Measurements from ENCODE around the gene ZNF366.

ZNF366 gene, protein sequence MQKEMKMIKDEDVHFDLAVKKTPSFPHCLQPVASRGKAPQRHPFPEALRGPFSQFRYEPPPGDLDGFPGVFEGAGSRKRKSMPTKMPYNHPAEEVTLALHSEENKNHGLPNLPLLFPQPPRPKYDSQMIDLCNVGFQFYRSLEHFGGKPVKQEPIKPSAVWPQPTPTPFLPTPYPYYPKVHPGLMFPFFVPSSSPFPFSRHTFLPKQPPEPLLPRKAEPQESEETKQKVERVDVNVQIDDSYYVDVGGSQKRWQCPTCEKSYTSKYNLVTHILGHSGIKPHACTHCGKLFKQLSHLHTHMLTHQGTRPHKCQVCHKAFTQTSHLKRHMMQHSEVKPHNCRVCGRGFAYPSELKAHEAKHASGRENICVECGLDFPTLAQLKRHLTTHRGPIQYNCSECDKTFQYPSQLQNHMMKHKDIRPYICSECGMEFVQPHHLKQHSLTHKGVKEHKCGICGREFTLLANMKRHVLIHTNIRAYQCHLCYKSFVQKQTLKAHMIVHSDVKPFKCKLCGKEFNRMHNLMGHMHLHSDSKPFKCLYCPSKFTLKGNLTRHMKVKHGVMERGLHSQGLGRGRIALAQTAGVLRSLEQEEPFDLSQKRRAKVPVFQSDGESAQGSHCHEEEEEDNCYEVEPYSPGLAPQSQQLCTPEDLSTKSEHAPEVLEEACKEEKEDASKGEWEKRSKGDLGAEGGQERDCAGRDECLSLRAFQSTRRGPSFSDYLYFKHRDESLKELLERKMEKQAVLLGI

GRCh38 chr5:72507231-72507906 is at the start of gene ZNF366:
TSS of gene ZNF366 (minus strand) at chr5:72507410. CDS start at chr5:72461496, 45,914 bp downstream.
- no peak for DNase-seq (ENCODE audit: low read depth in 2 of 2)

- peak; percentile 56 for DNase-seq (ENCODE audit: low read depth in 2 of 2)
Measured at GRCh38 chr5:72556351-72557166, 49.3 kb upstream of the ZNF366 start.

GRCh38 chr5:72555871-72556270 is 48.7 kb upstream of the ZNF366 start:
- no peak for DNase-seq (ENCODE audit: low read depth in 2 of 2)

DNA sequence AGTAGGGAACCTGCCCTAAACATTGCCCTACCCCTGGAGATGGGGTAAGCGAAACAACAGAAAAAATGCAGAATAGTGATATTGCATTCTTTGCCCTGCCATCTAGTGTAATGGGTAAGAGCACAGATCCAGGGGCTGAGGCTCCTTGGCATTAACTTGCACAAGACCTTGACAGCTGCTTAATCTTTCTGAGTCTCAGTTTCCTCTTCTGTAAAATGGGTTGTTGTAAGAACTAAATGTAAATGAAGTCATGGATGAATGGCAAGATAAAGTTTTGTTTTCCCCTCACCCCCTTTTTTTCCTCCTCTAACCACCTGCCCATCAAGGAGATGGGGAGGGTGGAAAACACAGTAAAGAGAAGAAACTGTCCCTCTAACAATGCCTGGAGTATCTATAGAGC is 47.7 kb upstream of the ZNF366 start:
- no peak for DNase-seq (ENCODE audit: low read depth in 2 of 2)

- peak; percentile 91 for DNase-seq (ENCODE audit: low read depth in 2 of 2)
Measured at GRCh38 chr5:72552041-72552557, 44.9 kb upstream of the ZNF366 start.

DNA sequence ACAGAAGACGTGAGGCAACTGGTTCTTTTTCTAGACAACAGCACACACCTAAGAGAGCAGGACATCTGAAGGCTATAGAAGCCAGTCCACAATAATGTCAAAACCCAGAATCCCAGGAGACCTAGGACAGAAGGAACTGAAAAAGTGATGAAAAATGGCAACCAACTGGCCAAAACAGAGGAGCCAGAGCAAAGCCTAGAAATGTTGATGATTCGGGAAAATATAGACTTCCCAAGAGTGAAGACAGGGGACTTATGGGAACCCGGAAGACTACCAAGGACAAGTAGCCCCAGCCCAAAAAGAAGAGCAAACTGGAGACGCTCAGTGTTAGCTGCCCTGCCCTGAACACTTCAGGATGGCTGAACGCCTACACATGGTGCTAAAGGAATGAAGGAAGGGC is 43.4 kb upstream of the ZNF366 start:
- no peak for DNase-seq (ENCODE audit: low read depth in 2 of 2)

- no peak for DNase-seq (ENCODE audit: low read depth in 2 of 2)
Measured at GRCh38 chr5:72543811-72544210, 36.6 kb upstream of the ZNF366 start.

GRCh38 chr5:72543365-72543764 is 36.2 kb upstream of the ZNF366 start:
- peak; percentile 62 to 65 for DNase-seq (ENCODE audit: low read depth in 2 of 2)

GRCh38 chr5:72542695-72543094 is 35.5 kb upstream of the ZNF366 start:
- DNase-seq (ENCODE audit: low read depth in 2 of 2): no peak

DNA sequence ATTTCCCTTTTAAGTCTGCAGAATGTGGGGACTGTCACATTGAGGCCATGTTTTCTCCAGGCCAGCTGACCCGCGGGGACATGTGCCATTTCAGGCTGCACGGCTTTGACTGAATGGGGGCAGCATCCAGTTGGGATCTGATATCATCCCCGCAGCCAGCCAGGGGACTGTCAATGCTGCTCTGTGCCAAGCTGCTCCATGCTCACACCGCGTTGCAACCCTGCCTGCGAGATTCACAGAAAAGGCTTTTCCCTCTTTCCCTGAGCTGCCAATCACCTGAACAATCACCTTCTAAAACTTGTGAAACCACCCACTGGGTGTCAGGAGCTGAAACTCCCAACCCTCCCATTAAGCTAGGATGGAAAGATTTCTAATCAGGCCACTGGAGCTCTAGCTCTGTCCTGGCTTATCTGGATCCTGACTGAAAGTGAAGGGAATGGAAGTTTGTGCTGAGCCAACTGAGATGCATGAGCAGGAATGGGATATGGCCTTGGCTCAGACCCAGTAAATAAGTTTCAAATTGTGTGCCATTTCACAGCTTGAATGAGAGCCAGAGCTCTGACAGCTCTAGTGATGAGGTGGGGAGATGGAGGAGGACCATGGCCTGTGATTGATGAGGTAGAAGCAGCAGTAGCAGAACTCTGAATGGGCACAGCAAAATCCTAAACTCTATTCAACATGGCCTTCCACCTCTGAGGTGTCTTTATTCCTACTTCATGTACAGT is 34.5 kb upstream of the ZNF366 start:
- no peak for DNase-seq (ENCODE audit: low read depth in 2 of 2)

GRCh38 chr5:72540759-72541438 is 33.7 kb upstream of the ZNF366 start:
- DNase-seq (ENCODE audit: low read depth in 2 of 2): no peak

DNA sequence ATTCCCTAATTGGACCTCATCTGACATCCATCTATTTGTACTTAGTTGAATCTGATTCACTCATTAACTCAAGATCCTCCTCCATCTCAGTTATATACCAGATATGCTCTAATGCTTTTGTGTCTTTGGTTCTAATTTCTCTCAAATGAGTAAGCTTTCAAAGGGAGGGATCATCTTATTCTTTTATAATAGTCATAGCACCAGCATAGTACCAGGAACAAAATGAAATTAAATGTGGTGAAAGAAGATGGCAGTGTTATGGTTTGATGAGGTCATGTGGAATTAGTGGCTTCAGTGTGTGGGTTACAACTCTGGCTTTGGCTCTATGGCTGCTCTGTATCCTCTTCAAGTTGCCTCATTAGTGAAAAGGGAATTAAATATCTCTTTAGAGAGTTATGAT is 32.5 kb upstream of the ZNF366 start:
- no peak for DNase-seq (ENCODE audit: low read depth in 2 of 2)

DNA sequence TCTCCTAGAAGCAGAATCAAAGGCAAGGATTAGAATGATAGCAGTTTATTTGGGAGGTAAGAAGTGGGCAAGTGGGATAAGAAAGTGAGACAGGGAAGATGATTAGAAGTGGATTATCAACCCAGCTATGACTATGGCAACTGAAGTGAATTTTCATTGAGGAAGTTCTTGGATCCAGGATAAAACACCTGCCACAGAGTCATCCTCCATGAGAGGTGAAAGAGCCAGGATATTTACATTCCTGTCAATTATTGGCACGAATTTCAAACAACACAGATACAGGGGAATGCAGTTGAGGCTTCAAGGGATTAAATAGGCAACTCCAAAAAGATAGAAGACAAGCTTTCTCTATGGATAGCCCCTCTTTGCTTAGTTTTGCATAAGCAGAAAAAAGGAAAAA is 31.8 kb upstream of the ZNF366 start:
- DNase-seq (ENCODE audit: low read depth in 2 of 2): no peak

GRCh38 chr5:72537166-72537565 is 30.0 kb upstream of the ZNF366 start:
- DNase-seq (ENCODE audit: low read depth in 2 of 2): no peak

GRCh38 chr5:72531496-72532190 is 24.4 kb upstream of the ZNF366 start:
- no peak for DNase-seq (ENCODE audit: low read depth in 2 of 2)

- no peak for DNase-seq (ENCODE audit: low read depth in 2 of 2)
Measured at GRCh38 chr5:72530196-72530595, 23.0 kb upstream of the ZNF366 start.

GRCh38 chr5:72529383-72529782 is 22.2 kb upstream of the ZNF366 start:
- no peak for DNase-seq (ENCODE audit: low read depth in 2 of 2)

DNA sequence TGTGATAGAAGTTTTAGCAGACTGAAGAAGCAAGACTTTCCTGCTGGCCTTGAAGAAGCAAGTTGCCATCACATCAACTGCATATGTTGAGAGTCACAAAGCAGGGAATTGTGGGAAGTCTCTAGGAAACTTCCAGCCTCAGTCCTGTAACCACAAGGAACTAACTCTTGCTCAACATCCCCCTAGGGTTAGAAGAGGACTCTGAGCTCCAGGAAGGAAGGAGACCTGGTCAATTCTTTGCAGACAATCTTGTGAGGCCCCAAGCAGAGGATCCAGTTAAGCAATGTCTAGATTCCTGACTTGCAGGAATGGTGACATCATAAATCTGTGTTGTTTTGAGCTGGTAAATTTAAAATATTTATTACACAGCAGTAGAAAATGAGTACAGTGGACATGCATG is 18.6 kb upstream of the ZNF366 start:
- DNase-seq (ENCODE audit: low read depth in 2 of 2): peak; percentile 53 to 59

DNA sequence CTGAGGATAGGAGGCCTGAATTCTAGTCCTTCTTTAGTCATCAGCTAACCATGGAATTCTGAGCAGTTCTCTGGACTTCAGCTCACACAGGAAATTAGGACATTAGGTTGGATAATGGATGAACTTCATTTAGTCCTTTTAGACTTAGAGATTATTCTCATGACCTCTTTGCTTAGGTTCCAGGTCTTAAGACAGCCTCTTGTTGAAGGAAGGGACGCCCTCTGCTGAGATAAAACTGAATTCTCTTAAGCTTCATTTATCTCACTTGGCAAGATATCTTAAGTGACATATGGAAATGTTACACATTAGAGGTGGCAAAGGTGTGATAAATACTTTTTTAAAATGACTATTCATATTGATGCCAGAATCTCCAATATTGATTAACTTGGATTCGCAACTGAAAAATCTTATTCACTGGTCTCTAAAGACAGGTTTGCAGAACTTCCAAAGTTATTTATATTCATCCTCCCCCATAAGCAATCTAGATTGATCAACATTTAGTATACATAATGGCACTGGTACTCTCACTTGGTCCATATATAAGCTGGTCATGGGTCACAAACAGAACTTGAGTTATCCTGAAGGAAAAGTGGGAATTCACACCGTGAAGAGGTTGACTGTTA is 16.9 kb upstream of the ZNF366 start:
- DNase-seq (ENCODE audit: low read depth in 2 of 2): peak in 1 of 2 experiments; percentile 40

All from fibroblast of skin of left biceps (primary cell).